ENCODE measurements around the gene MARCHF3. TPM values are rescaled to one million over a fixed set of nuclear protein-coding genes. Genes with fewer than 3 reads are reported as not detected.

MARCHF3 gene
- total and polyA plus RNA-seq, 2 donors (not counting 3 experiments of a cell fraction or from before 2014, with no cell fraction given) = 31.9 to 35.0 TPM

GRCh38 chr5:126931963-126932660, 98.2 kb downstream of the MARCHF3 start:
- Histone ChIP-seq H3K9ac (replicated peaks; ENCODE audit: extremely low read depth, insufficient read depth, low read length) (no peak overlapping the region), H3K27ac (ENCODE audit: insufficient read depth, low read depth, low read length) (no peak overlapping the region), H4K20me1 (replicated peaks; ENCODE audit: control insufficient read depth, extremely low read depth, insufficient read depth, low read length) (no peaks in the 10 kb centered on the region), H3K79me2 (ENCODE audit: control insufficient read depth, insufficient read depth, low read length) (peaks cover 65% of the 10 kb centered on the region), H3K36me3 (ENCODE audit: control insufficient read depth in 2 of 2, extremely low read depth in 1 of 2, insufficient read depth in 2 of 2, low read length in 2 of 2) (no peaks in the 10 kb centered on the region), H3K4me2 (ENCODE audit: insufficient read depth, low read length) (no peak overlapping the region), H3K4me1 (ENCODE audit: control insufficient read depth, extremely low read depth, insufficient read depth, low read length) (no peaks in the 10 kb centered on the region), H3K27me3 (ENCODE audit: control insufficient read depth in 2 of 2, insufficient read depth in 2 of 2, low read length in 2 of 2) (no peaks in the 10 kb centered on the region), H3K9me3 (replicated peaks; ENCODE audit: control insufficient read depth, insufficient read depth, low read length) (no peaks in the 10 kb centered on the region), H3K4me3 (replicated peaks in 1 of 3; ENCODE audit: insufficient read depth in 1 of 3, low read depth in 1 of 3, low read length in 3 of 3) (no peak overlapping the region), H3K9me1 (replicated peaks; ENCODE audit: control insufficient read depth, extremely low read depth, insufficient read depth, low read length) (no peaks in the 10 kb centered on the region), H2AFZ (ENCODE audit: low read depth, low read length) (no peak overlapping the region)
- ChIA-PET CTCF (interaction anchor here (1.2 kb wide), 1 partner anchor 18 kb away, joined by 3 read pairs; no protein-coding TSS in a partner anchor), POLR2A (no interaction called here)
- DNase-seq (ENCODE audit: low read depth, low spot score) = no peak
- intact Hi-C loops (cut with micrococcal nuclease) (no loop called here), dilution Hi-C loops (cut with MboI; ENCODE audit: extremely low pct_ligation_motif_present, low sequenced_read_pairs) (no loop called here)
- FAIRE-seq = no peak
- TF ChIP-seq CTCF (IDR thresholded peaks at IDR 0.05; ENCODE audit: extremely low read depth in 1 of 2, insufficient read depth in 1 of 2, low read depth in 1 of 2, low read length in 2 of 2) (no peak), MAX (IDR thresholded peaks at IDR 0.05; ENCODE audit: insufficient read depth, insufficient read length) (no peak), MYC (IDR thresholded peaks at IDR 0.05; ENCODE audit: low read depth, low read length) (no peak), EZH2 (IDR thresholded peaks at IDR 0.05; ENCODE audit: borderline replicate concordance, low read depth, low read length, severe bottlenecking) (no peak), POLR2A (IDR thresholded peaks at IDR 0.05; ENCODE audit: low read depth, low read length) (no peak), FOS (IDR thresholded peaks at IDR 0.05; ENCODE audit: borderline replicate concordance, insufficient read depth, low read length) (no peak), JUN (IDR thresholded peaks at IDR 0.05; ENCODE audit: borderline replicate concordance, insufficient read depth, insufficient read length, low read depth) (no peak), POLR2AphosphoS5 (IDR thresholded peaks at IDR 0.05; ENCODE audit: insufficient read depth, low read depth, low read length) (no peak), GATA2 (IDR thresholded peaks at IDR 0.05; ENCODE audit: insufficient read depth, insufficient read length, low read depth, low read length) (no peak)
- no TSS peak for BruUV-seq (replicated peaks)

Data from endothelial cell of umbilical vein (primary cell).